ENCODE measurements around the gene BORCS5.
A peak's percentile ranks its signal among the peaks of the same experiment; 100 is the strongest.
"Not testable (repeated sequence)": the region's sequence is repeated elsewhere in the genome, so short reads cannot be mapped to it uniquely, and the experiment has no call there.

BORCS5 gene

GRCh38 chr12:12356896-12357718, at the start of gene BORCS5:
Gene BORCS5 (plus strand): TSS chr12:12357078. CDS start chr12:12357452, 374 bp downstream.
- peak; percentile 91 for DNase-seq (ENCODE audit: low read depth)
- peak within 1 kb of the TSS; percentile 86 for H3K4me3 ChIP-seq (replicated peaks; ENCODE audit: low read depth, low read length)
- TF ChIP-seq CTCF (IDR thresholded peaks at IDR 0.05; ENCODE audit: low read length, missing control alignments) = peak; percentile 24

- not testable (repeated sequence) for DNase-seq (ENCODE audit: low read depth); H3K4me3 ChIP-seq (replicated peaks; ENCODE audit: low read depth, low read length)
Measured at GRCh38 chr12:12310695-12311094, 46.2 kb upstream of the BORCS5 start.

- TF ChIP-seq CTCF (IDR thresholded peaks at IDR 0.05; ENCODE audit: low read length, missing control alignments) = no peak
- no peak for DNase-seq (ENCODE audit: low read depth)
- no peak overlapping the region for H3K4me3 ChIP-seq (replicated peaks; ENCODE audit: low read depth, low read length)
Measured at GRCh38 chr12:12315838-12316237, 41.0 kb upstream of the BORCS5 start.

GRCh38 chr12:12319451-12320183, 37.3 kb upstream of the BORCS5 start:
- H3K4me3 ChIP-seq (replicated peaks; ENCODE audit: low read depth, low read length) = peak overlapping the region; percentile 17
- no peak for TF ChIP-seq CTCF (IDR thresholded peaks at IDR 0.05; ENCODE audit: low read length, missing control alignments)
- DNase-seq (ENCODE audit: low read depth) = no peak

- no peak for TF ChIP-seq CTCF (IDR thresholded peaks at IDR 0.05; ENCODE audit: low read length, missing control alignments)
- H3K4me3 ChIP-seq (replicated peaks; ENCODE audit: low read depth, low read length) = no peak overlapping the region
- DNase-seq (ENCODE audit: low read depth) = no peak
Measured at GRCh38 chr12:12323118-12323517, 33.8 kb upstream of the BORCS5 start.

GRCh38 chr12:12323591-12323990, 33.3 kb upstream of the BORCS5 start:
- no peak for TF ChIP-seq CTCF (IDR thresholded peaks at IDR 0.05; ENCODE audit: low read length, missing control alignments)
- no peak for DNase-seq (ENCODE audit: low read depth)
- no peak overlapping the region for H3K4me3 ChIP-seq (replicated peaks; ENCODE audit: low read depth, low read length)

- H3K4me3 ChIP-seq (replicated peaks; ENCODE audit: low read depth, low read length) = no peak overlapping the region
- DNase-seq (ENCODE audit: low read depth) = no peak
- TF ChIP-seq CTCF (IDR thresholded peaks at IDR 0.05; ENCODE audit: low read length, missing control alignments) = no peak
Measured at GRCh38 chr12:12326262-12326661, 30.6 kb upstream of the BORCS5 start.

Measured in fibroblast of pulmonary artery (primary cell).